Keratinocyte (primary cell): Measurements from ENCODE around the gene VSTM2A.

ENCODE experiments used
- EZH2 ChIP-seq: IDR thresholded peaks from one replicate; pipeline ENCODE4 v1.6.1; 2012; ENCODE audit warnings: inconsistent platforms, mild to moderate bottlenecking, low read length, moderate library complexity
- TF ChIP-seq, protein P1 (sequence below), 3 experiments: IDR thresholded peaks in 1 of 3; conservative IDR thresholded peaks in 1 of 3; optimal IDR thresholded peaks in 1 of 3; 2 replicates in 2 of 3; 3 replicates in 1 of 3; pipeline versions ENCODE3 to v1.5.1; 2011; ENCODE audit warnings: low read length in 3 of 3, mild to moderate bottlenecking in 3 of 3, moderate library complexity in 2 of 3, control low read depth in 1 of 3, inconsistent platforms in 1 of 3; ENCODE audit not compliant: insufficient read depth in 2 of 3; ENCODE audit errors: extremely low read depth in 1 of 3

DNA sequence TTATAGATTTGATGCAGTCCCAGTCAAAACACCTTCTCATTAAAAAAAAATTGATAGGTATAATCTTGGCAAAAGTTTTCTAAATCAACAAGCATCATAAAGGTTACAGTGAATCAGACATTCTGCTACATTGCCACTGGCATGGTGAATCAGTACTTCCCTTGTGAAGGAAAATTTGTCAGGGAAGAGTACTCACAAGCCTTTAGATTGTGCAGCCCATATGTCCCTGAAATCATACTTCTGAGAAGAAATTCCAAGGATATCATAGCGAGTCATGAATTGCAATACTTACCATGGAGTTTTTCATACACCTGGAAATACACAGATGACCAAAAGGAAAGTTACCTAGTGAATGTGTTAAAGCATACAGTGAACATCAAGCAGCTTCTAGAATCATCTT, 17.2 kb downstream of the VSTM2A start:
- TF ChIP-seq, protein P1, sequence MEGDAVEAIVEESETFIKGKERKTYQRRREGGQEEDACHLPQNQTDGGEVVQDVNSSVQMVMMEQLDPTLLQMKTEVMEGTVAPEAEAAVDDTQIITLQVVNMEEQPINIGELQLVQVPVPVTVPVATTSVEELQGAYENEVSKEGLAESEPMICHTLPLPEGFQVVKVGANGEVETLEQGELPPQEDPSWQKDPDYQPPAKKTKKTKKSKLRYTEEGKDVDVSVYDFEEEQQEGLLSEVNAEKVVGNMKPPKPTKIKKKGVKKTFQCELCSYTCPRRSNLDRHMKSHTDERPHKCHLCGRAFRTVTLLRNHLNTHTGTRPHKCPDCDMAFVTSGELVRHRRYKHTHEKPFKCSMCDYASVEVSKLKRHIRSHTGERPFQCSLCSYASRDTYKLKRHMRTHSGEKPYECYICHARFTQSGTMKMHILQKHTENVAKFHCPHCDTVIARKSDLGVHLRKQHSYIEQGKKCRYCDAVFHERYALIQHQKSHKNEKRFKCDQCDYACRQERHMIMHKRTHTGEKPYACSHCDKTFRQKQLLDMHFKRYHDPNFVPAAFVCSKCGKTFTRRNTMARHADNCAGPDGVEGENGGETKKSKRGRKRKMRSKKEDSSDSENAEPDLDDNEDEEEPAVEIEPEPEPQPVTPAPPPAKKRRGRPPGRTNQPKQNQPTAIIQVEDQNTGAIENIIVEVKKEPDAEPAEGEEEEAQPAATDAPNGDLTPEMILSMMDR (optimal IDR thresholded peaks at IDR 0.05 in 1 of 3, IDR thresholded peaks at IDR 0.05 in 1 of 3, conservative IDR thresholded peaks at IDR 0.05 in 1 of 3; ENCODE audit: extremely low read depth in 1 of 3, insufficient read depth in 2 of 3, low read length in 3 of 3) = no peak
- no peak for TF ChIP-seq EZH2
